ENCODE data around the gene KAZN.
A peak's percentile ranks its signal among the peaks of the same experiment; 100 is the strongest.

Gene KAZN

GRCh38 chr1:15141935-15142539 lies 543.6 kb downstream of the KAZN start:
- DNase-seq (ENCODE audit: low spot score) = no peak

DNA sequence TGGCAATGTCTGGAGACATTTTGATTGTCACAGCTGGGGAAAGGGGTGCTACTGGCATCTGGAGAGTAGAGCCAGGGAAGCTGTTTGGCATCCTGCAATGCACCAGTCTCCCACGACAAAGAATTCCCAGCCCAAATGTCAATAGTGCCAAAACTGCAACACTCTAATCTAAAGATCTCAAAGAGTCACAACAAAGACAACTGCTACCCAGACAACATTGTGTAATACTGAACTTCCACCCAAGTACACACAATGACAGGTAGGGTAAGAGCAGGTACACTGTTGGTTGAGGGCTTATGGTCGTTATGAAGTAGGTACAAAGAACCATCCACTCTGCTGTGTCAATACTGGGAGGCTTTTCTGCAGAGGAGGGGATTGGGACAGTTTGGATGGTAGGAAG lies 546.8 kb downstream of the KAZN start:
- DNase-seq (ENCODE audit: low spot score) = no peak

GRCh38 chr1:15146142-15146680 lies 547.7 kb downstream of the KAZN start:
- no peak for DNase-seq (ENCODE audit: low spot score)

- DNase-seq (ENCODE audit: low spot score) = no peak
Observed at GRCh38 chr1:15146971-15147376, 548.5 kb downstream of the KAZN start.

DNA sequence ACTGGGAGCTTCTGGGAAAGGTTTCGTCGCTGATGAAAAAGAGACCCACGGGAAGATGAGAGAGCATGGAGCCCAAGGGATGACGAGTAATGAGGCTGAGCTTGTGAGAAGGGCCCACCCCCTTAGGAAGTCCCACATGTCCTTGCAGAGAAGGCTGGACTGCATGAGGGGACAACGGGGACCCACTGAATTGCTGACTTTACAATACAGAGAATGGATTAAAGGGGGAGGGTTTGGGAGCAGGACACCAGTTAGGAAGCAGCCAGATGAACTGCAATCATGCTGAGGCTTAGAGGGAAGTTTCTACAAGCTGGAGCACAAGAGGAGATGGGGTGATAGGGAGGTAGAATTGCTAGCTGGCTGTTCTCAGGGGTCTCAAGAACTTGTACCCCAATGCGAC lies 549.5 kb downstream of the KAZN start:
- DNase-seq (ENCODE audit: low spot score) = no peak

DNA sequence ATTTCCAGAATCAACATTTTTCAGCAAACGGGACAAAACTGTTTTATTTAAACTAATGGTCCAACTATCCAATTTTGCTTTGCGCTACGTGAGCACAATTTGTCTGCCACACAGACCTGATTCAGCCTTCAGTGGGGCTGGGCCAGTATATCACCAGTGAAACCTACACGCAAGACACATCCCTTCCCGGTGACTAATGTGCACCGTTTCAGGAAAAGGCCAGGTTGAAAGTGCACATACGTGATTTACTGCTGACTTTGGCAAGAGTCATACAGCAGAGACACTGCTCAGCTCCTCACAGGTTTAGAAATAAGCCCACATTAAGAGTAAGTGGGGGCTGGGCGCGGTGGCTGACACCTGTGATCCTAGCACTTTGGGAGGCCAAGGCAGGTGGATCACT lies 550.0 kb downstream of the KAZN start:
- DNase-seq (ENCODE audit: low spot score) = no peak

DNA sequence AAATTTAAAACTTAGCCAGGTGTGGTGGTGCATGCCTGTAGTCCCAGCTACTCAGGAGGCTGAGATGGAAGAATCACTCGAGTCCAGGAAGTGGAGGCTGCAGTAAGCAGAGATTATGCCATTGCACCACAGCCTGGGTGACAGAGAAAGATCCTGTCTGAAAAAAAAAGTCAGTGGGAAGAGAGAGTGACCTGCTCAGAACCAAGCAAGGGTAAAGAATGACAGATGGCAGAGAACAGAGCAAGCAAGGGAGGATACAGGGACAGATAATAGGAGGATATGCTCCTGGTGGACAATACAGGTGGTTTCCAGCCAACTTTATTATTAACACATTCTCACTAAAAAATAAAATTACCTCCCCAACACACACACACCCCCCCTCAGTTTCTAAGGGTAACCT lies 550.5 kb downstream of the KAZN start:
- no peak for DNase-seq (ENCODE audit: low spot score)

- no peak for DNase-seq (ENCODE audit: low spot score)
Observed at GRCh38 chr1:15150376-15150775, 551.9 kb downstream of the KAZN start.

DNA sequence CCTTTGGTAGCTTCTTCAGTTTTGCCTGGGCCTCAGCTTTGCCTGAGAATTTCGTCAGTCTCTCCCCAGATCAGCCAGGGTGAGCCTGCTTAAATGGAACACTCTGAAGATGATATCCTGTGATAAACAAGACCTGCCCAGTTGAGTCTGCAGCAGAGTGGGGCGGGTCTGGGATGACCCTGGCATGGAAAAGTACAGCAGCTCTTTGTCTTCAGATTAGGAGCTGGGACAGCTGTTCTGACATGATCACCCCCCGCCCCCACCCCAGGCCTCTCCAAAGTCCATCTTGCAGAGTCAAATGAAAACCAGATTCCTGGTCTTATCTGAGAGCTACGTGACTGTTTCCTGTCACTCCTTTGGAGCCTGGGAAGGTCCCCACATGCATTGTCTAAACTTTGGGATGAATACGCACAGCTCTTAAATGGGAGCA lies 552.9 kb downstream of the KAZN start:
- DNase-seq (ENCODE audit: low spot score) = no peak

DNA sequence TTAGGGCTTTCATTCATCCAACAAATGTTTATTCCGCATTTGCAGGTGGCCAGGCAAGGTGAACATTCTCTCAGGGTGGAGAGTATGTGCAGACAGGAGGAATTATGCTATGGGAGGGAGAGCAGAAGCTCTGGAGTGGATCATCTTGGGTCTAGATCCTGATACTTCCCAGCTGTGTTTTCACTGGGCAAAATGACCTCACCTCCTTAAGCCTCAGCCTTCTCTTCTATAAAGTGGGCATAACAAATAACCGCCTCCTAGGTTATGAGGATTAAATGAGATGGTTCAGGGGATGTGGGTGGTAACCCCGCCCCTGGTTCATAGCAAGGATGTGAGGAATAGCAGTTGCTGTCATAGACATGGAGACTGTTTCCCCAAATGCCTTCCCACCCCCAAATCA lies 553.4 kb downstream of the KAZN start:
- DNase-seq (ENCODE audit: low spot score) = no peak

GRCh38 chr1:15152318-15153183 lies 554.1 kb downstream of the KAZN start:
- DNase-seq (ENCODE audit: low spot score) = peak; percentile 72

DNA sequence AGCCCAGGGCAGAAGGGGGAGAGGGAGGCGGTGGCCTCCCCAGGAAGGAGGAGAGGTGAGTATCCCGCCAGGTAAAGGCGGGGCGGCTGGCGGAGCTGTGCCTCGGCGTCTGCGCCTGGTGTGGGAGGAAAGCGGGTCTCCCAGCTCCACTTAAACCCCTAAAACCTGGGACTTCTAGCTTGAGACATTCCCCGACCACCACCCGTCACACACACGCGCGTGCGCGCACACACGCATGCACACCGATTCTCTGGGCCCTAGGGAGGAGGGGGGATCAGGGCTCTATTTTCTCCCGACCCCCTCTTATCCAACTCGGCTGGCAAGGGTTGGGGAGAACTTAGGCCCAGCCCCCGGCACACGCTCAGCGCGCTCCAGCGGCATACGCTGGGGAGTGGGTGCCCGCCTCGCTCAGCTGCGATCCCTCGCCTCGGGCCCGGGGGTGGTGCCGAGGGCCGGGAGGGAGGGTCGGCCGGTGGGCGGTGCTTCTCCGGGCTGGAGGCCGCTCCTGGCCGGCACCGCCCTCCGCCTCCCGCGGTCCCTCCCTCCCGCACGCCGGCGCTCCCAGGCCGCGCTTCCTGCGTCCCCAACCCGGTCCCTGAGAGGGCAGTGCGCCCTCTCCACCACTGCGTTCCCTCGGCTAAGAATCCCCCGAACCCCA lies 554.8 kb downstream of the KAZN start, which contains the start of gene TMEM51:
TSS of gene TMEM51 (plus strand) at position 564 of the 658 bp plus-strand sequence. CDS start 61,341 bp downstream, outside the sequence.
- DNase-seq (ENCODE audit: low spot score) = peak; percentile 66

DNA sequence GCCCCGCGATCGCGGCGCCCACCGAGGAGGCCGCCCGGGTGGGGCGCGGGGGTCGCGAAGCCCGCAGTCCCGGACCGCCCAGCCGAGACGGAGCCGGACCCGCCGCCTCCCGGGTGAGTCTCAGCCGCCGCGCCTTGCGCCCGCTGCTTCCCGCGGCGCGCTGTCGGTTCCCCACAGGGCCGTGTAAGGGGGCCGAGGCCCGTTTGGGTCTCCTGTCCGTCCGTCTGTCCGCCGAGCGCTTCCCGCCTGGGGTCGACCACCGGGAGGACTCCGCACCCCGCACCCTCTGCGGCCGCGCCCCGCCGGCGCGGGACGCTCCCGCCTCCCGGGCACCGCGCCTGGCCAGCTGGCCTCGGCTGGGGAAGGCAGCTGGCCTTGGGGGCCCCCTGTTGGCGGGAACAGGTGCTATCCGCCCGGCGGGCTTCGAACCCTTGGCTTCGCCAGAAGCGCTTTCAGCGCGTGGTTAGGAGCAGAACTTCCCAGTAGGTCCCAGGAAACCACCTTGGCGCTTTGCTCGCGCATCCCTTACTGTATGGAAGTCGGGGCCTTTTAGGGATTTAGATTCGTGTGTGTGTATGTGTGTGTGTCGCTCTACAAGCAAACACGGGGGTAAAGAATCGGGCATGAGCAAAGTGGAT lies 555.5 kb downstream of the KAZN start:
- peak; percentile 65 for DNase-seq (ENCODE audit: low spot score)

DNA sequence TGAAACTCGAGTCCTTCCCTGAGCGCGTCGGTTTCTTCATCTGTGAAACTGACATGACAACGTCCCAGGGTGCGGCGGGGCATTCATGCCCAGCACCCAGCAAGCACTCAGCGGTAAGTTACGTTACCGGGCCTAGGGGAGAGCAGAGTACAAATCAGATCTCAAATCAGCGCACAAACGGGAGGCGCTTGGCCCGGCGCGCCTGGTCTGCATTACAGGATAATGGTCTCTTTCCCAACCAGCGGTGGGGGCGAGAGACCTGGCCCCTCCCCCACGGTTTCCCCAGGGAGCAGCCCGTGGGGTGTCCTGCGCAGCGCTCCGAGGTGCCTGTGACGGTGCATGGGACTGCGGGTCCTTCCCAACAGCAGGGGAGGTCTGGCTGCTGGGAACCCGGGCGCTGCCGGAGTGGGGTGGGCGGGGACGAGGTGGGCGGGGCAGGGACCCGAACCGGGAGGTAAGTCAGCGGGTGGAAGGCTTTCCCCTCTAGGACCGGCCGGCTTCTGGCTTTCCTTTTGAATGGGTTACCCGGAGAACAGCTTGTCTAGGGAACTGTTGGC lies 556.1 kb downstream of the KAZN start:
- peak; percentile 42 for DNase-seq (ENCODE audit: low spot score)

GRCh38 chr1:15155191-15155590 lies 556.7 kb downstream of the KAZN start:
- no peak for DNase-seq (ENCODE audit: low spot score)

GRCh38 chr1:15155888-15156741 lies 557.6 kb downstream of the KAZN start:
- no peak for DNase-seq (ENCODE audit: low spot score)

- DNase-seq (ENCODE audit: low spot score) = no peak
Observed at GRCh38 chr1:15156807-15157380, 558.4 kb downstream of the KAZN start.

GRCh38 chr1:15157524-15158399 lies 559.3 kb downstream of the KAZN start:
- DNase-seq (ENCODE audit: low spot score) = no peak

GRCh38 chr1:15158506-15159165 lies 560.2 kb downstream of the KAZN start:
- no peak for DNase-seq (ENCODE audit: low spot score)

Measured in HuH-7.5 (cell line).